Upper lobe of left lung (tissue), 6 donors: ENCODE results near the gene MRPS18C. TPM values are rescaled to one million over a fixed set of nuclear protein-coding genes. Genes with fewer than 3 reads are reported as not detected.

ENCODE experiments used
- ATAC-seq, 2 donors: fragments of 200-7000 bp; cut with Tn5 transposase; one replicate each; pipeline ENCODE4 v1.9.1; 2022; ENCODE audit warnings: mild to moderate bottlenecking in 2 of 2, moderate library complexity in 2 of 2; ENCODE audit not compliant: low FRiP score in 2 of 2
- DNase-seq, 2 donors: peaks; one replicate each; pipeline ENCODE4 v3.0.0-alpha.2; 2019 to 2020
- H3K27ac ChIP-seq, 4 donors: fragments of 200-600 bp; sonication (generic); one replicate each; pipeline ENCODE4 v1.5.1; 2016 to 2019
- H3K27me3 ChIP-seq, 4 donors: fragments of 200-600 bp; sonication (generic); one replicate each; pipeline ENCODE4 v1.5.1; 2017 to 2019
- H3K36me3 ChIP-seq, 4 donors: fragments of 200-600 bp; sonication (generic); one replicate each; pipeline ENCODE4 v1.5.1; 2016 to 2019
- H3K4me1 ChIP-seq, 4 donors: fragments of 200-600 bp; sonication (generic); one replicate each; pipeline ENCODE4 v1.5.1; 2018 to 2019
- H3K4me3 ChIP-seq, 4 donors: fragments of 200-600 bp; sonication (generic); one replicate each; pipeline ENCODE4 v1.5.1; 2017 to 2019; ENCODE audit warnings: mild to moderate bottlenecking in 2 of 4, moderate library complexity in 1 of 4
- H3K9me3 ChIP-seq, 4 donors: fragments of 200-600 bp; sonication (generic); one replicate each; pipeline ENCODE4 v1.5.1; 2018 to 2019
- EP300 ChIP-seq, 4 donors: sonication (generic); formaldehyde crosslinking; IDR thresholded peaks; one replicate each; pipeline ENCODE4 v1.5.1; 2017; ENCODE audit warnings: antibody characterized with exemption in 4 of 4, control low read depth in 2 of 4
- POLR2A ChIP-seq, 4 donors: fragments of 450-650 bp; IDR thresholded peaks; one replicate each; pipeline ENCODE4 v1.5.1; 2016 to 2017; ENCODE audit warnings: antibody characterized with exemption in 4 of 4, mild to moderate bottlenecking in 2 of 4
- POLR2AphosphoS5 ChIP-seq, 2 donors: sonication (generic); formaldehyde crosslinking; IDR thresholded peaks; one replicate each; pipeline ENCODE4 v1.5.1; 2017; ENCODE audit warnings: antibody characterized with exemption in 2 of 2
- WGBS, 2 donors: methylation state at CpG; one replicate each; pipeline ENCODE4 v1.1.5; 2017 to 2018; 5-methylcytosine and 5-hydroxymethylcytosine counted together
- total RNA-seq, 6 donors: library from RNA; depleted of rRNA in 4 of 6; stranded (reverse); fragments of >200 nt in 4 of 6; gene quantifications; one replicate each; pipeline versions ENCODE4 v1.1.0 to v1.2.1, GENCODE V29; 2016 to 2021
- TF ChIP-seq, protein P1 (sequence below), 6 experiments: fragments of 450-650 bp in 4 of 6; fragments of 200-600 bp in 2 of 6; sonication (generic) in 2 of 6; IDR thresholded peaks; one replicate each; pipeline ENCODE4 v1.5.1; 2016 to 2019; ENCODE audit warnings: antibody characterized with exemption in 6 of 6
- donor health status: DM: no; HTN: no; CAD: no; lungs with moderate emphysema.
- donor health status: DM: no; HTN: yes; CAD: no; lungs with severe emphysema.

Gene MRPS18C
- total RNA-seq, 6 donors from 2014 or later, result 3.4 to 38.4 (median 22.8) TPM

DNA sequence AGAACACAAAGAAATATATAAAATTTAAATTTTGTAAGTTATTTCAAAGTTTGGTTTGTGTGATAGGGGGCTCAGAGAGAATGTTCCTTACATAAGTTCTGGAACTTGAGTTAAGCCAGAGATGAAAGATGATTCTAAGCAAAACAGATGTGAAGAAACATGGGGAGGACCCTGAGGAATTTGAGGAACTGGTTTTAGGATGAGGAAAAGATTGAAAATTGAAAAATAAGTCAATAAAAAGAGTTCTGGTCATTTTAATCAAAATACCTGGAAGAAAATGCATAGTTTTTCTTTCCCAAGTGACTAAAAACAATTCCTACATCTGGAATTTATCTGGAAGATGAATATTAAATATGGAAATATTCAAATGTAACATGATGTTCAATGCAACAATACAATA, 37.6 kb upstream of the MRPS18C start:
- H3K27ac ChIP-seq, result no peak overlapping the region
- H3K4me1 ChIP-seq, result no peaks in the 10 kb centered on the region
- DNase-seq, result no peak
- ATAC-seq, result no peak
- no peaks in the 10 kb centered on the region for H3K27me3 ChIP-seq
- no peaks in the 10 kb centered on the region for H3K9me3 ChIP-seq
- TF ChIP-seq EP300 (IDR thresholded peaks at IDR 0.05) (no peak), POLR2A (IDR thresholded peaks at IDR 0.05) (no peak), POLR2AphosphoS5 (IDR thresholded peaks at IDR 0.05) (no peak)
- TF ChIP-seq, protein P1, sequence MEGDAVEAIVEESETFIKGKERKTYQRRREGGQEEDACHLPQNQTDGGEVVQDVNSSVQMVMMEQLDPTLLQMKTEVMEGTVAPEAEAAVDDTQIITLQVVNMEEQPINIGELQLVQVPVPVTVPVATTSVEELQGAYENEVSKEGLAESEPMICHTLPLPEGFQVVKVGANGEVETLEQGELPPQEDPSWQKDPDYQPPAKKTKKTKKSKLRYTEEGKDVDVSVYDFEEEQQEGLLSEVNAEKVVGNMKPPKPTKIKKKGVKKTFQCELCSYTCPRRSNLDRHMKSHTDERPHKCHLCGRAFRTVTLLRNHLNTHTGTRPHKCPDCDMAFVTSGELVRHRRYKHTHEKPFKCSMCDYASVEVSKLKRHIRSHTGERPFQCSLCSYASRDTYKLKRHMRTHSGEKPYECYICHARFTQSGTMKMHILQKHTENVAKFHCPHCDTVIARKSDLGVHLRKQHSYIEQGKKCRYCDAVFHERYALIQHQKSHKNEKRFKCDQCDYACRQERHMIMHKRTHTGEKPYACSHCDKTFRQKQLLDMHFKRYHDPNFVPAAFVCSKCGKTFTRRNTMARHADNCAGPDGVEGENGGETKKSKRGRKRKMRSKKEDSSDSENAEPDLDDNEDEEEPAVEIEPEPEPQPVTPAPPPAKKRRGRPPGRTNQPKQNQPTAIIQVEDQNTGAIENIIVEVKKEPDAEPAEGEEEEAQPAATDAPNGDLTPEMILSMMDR (IDR thresholded peaks at IDR 0.05), result no peak
- no peak overlapping the region for H3K4me3 ChIP-seq
- peaks cover 11 to 81% (median 46%) of the 10 kb centered on the region in 4 donors for H3K36me3 ChIP-seq

- 100% methylated on average over 1 of the region's 1 CpG for WGBS, 2 donors
- H3K4me1 ChIP-seq, result no peaks in the 10 kb centered on the region
- H3K9me3 ChIP-seq, result no peaks in the 10 kb centered on the region
- H3K36me3 ChIP-seq, result peaks cover 3 to 59% (median 20%) of the 10 kb centered on the region in 4 donors
- no peaks in the 10 kb centered on the region for H3K27me3 ChIP-seq
- H3K27ac ChIP-seq, result no peak overlapping the region
- H3K4me3 ChIP-seq, result no peak overlapping the region
- no peak for TF ChIP-seq POLR2A (IDR thresholded peaks at IDR 0.05)
- TF ChIP-seq, protein P1 (IDR thresholded peaks at IDR 0.05), result no peak
- no peak for TF ChIP-seq POLR2AphosphoS5 (IDR thresholded peaks at IDR 0.05)
- TF ChIP-seq EP300 (IDR thresholded peaks at IDR 0.05), result no peak
- ATAC-seq (no peak), DNase-seq (no peak)
Observed at GRCh38 chr4:83431200-83431599, 24.7 kb upstream of the MRPS18C start.

DNA sequence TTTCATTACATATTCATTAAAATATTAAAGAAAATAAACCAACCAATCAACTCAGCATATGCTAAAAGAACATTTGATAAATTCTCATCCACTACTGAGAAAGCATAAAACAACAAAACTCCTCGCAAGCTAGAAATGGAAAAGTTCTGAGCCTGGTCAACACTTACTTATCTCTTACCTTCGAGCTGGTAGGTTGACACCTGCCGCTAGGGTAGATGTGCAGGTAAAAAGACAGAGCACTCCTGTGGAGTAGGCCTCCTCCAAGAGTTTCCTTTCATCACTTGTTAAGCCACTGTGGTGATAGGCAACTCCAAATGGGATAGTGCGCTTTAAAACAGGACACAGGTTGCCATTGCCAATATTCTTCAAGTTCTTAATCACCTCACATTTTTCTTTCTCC, 19.2 kb upstream of the MRPS18C start:
- TF ChIP-seq POLR2A (IDR thresholded peaks at IDR 0.05) (no peak), POLR2AphosphoS5 (IDR thresholded peaks at IDR 0.05) (no peak), EP300 (IDR thresholded peaks at IDR 0.05) (no peak)
- TF ChIP-seq, protein P1 (IDR thresholded peaks at IDR 0.05), result no peak
- DNase-seq, result no peak
- Histone ChIP-seq H3K9me3 (no peaks in the 10 kb centered on the region), H3K27me3 (no peaks in the 10 kb centered on the region), H3K4me3 (no peak overlapping the region), H3K4me1 (no peaks in the 10 kb centered on the region), H3K27ac (no peak overlapping the region), H3K36me3 (peaks cover 16 to 61% (median 23%) of the 10 kb centered on the region in 4 donors)
- no peak for ATAC-seq
- WGBS, 2 donors, result 88 to 94% methylated on average over 4 of the region's 4 CpGs

DNA sequence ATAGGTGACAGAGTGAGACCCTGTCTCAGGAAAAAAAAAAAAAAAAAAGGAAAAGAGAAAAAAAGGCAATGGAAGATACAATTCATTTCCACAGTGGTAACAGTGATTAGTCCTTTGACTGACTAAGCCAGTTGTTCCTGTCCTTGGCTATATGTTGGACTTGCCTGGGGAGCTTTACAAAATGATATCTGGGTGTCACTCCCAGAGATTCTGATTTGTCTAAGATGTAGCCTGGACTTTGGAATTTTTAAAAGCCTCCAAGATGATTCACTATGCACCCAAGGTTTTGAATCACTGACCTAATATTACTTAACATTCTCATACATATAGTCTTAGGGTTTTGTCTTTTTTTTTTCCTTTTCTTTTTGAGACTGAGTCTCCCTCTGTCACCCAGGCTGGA, 17.1 kb upstream of the MRPS18C start:
- H3K9me3 ChIP-seq, result no peaks in the 10 kb centered on the region
- ATAC-seq (no peak), DNase-seq (no peak)
- peaks cover 16 to 73% (median 30%) of the 10 kb centered on the region in 4 donors for H3K36me3 ChIP-seq
- H3K27me3 ChIP-seq, result no peaks in the 10 kb centered on the region
- no peak overlapping the region for H3K27ac ChIP-seq
- no peak overlapping the region for H3K4me3 ChIP-seq
- TF ChIP-seq POLR2AphosphoS5 (IDR thresholded peaks at IDR 0.05) (no peak), POLR2A (IDR thresholded peaks at IDR 0.05) (no peak), EP300 (IDR thresholded peaks at IDR 0.05) (no peak)
- TF ChIP-seq, protein P1 (IDR thresholded peaks at IDR 0.05), result no peak
- H3K4me1 ChIP-seq, result no peaks in the 10 kb centered on the region

GRCh38 chr4:83440148-83440814, 15.6 kb upstream of the MRPS18C start:
- 88 to 97% methylated on average over 1 of the region's 1 CpG for WGBS, 2 donors
- ATAC-seq, result no peak

More at GRCh38 chr4:83440148-83440814, 15.6 kb upstream of the MRPS18C start:
- H3K36me3 ChIP-seq, result peaks cover 20 to 77% (median 36%) of the 10 kb centered on the region in 4 donors
- no peaks in the 10 kb centered on the region for H3K4me1 ChIP-seq
- no peaks in the 10 kb centered on the region for H3K27me3 ChIP-seq
- no peak overlapping the region for H3K27ac ChIP-seq
- no peak for DNase-seq
- H3K9me3 ChIP-seq, result no peaks in the 10 kb centered on the region
- no peak for TF ChIP-seq POLR2AphosphoS5 (IDR thresholded peaks at IDR 0.05)
- no peak for TF ChIP-seq EP300 (IDR thresholded peaks at IDR 0.05)
- TF ChIP-seq, protein P1 (IDR thresholded peaks at IDR 0.05), result no peak
- TF ChIP-seq POLR2A (IDR thresholded peaks at IDR 0.05), result no peak
- H3K4me3 ChIP-seq, result no peak overlapping the region
